Gastroesophageal sphincter (tissue), 3 donors: ENCODE results near the gene ACTR3.

Source experiments
- CTCF ChIP-seq, 4 experiments: fragments of 200-600 bp in 2 of 4; fragments of 450-650 bp in 2 of 4; sonication (generic) in 1 of 4; IDR thresholded peaks; one replicate each; pipeline ENCODE4 v1.5.1; 2017 to 2019; ENCODE audit warnings: antibody characterized with exemption in 4 of 4, mild to moderate bottlenecking in 2 of 4, moderate library complexity in 2 of 4
- EP300 ChIP-seq: sonication (generic); formaldehyde crosslinking; IDR thresholded peaks from one replicate; pipeline ENCODE4 v1.6.1; 2017; ENCODE audit warnings: antibody characterized with exemption, mild to moderate bottlenecking

GRCh38 chr2:113879457-113879856, 10.4 kb upstream of the ACTR3 start:
- TF ChIP-seq CTCF (IDR thresholded peaks at IDR 0.05) (no peak), EP300 (no peak)
